Body of pancreas (tissue), 4 donors: Measurements from ENCODE around the gene GRID1. TPM values are rescaled to one million over a fixed set of nuclear protein-coding genes. Genes with fewer than 3 reads are reported as not detected.

Experiments
- ATAC-seq: fragments of 150-250 bp; one replicate; pipeline ENCODE4 v1.9.1; 2016
- DNase-seq, 4 donors: peaks; one replicate each; pipeline ENCODE4 v3.0.0-alpha.2; 2019
- H3K27ac ChIP-seq, 4 donors: fragments of 200-600 bp; sonication (generic); 1 replicate in 3 of 4; 2 replicates in 1 of 4; pipeline versions ENCODE4 v1.5.1 to v1.6.1; 2016 to 2019; ENCODE audit warnings: mild to moderate bottlenecking in 1 of 4, mixed read lengths in 1 of 4, moderate library complexity in 1 of 4
- H3K27me3 ChIP-seq, 2 donors: fragments of 200-600 bp; sonication (generic); one replicate each; pipeline ENCODE4 v1.6.0; 2016; ENCODE audit warnings: mild to moderate bottlenecking in 1 of 2
- H3K36me3 ChIP-seq, 2 donors: fragments of 200-600 bp; sonication (generic); replicated peaks in 1 of 2; 2 replicates each; pipeline ENCODE4 v1.5.1; 2016; ENCODE audit warnings: low read depth in 2 of 2; ENCODE audit not compliant: insufficient read depth in 1 of 2
- H3K4me1 ChIP-seq: fragments of 200-600 bp; sonication (generic); one replicate; pipeline ENCODE4 v1.6.0; 2016
- H3K4me3 ChIP-seq, 2 donors: fragments of 200-600 bp; sonication (generic); 1 replicate in 1 of 2; 2 replicates in 1 of 2; pipeline ENCODE4 v1.5.1; 2016 to 2019
- H3K9me3 ChIP-seq, 3 donors: fragments of 200-600 bp; sonication (generic); 1 replicate in 2 of 3; 2 replicates in 1 of 3; pipeline ENCODE4 v1.5.1; 2016
- POLR2A ChIP-seq, 3 donors: fragments of 450-650 bp; IDR thresholded peaks; one replicate each; pipeline ENCODE4 v1.6.1; 2016; ENCODE audit warnings: antibody characterized with exemption in 3 of 3, mild to moderate bottlenecking in 2 of 3
- WGBS, 2 donors: methylation state at CpG; one replicate each; pipeline ENCODE4 v1.1.5; 2017; 5-methylcytosine and 5-hydroxymethylcytosine counted together
- intact Hi-C: fragments of 100-400 bp; cut with DNase I; formaldehyde crosslinking; loops from one replicate; pipeline ENCODE4 v1.15.1; 2023
- total RNA-seq, 2 donors: library from RNA; depleted of rRNA; stranded (reverse); fragments of >200 nt; gene quantifications; one replicate each; pipeline ENCODE4 v1.1.0, GENCODE V29; 2016
- TF ChIP-seq, protein P1 (sequence below), 7 experiments: fragments of 450-650 bp in 4 of 7; fragments of 200-600 bp in 3 of 7; sonication (generic) in 3 of 7; IDR thresholded peaks; one replicate each; pipeline ENCODE4 v1.5.1; 2016 to 2019; ENCODE audit warnings: antibody characterized with exemption in 7 of 7

Gene GRID1
- total RNA-seq, 2 donors from 2014 or later = 1.0 to 1.6 TPM

DNA sequence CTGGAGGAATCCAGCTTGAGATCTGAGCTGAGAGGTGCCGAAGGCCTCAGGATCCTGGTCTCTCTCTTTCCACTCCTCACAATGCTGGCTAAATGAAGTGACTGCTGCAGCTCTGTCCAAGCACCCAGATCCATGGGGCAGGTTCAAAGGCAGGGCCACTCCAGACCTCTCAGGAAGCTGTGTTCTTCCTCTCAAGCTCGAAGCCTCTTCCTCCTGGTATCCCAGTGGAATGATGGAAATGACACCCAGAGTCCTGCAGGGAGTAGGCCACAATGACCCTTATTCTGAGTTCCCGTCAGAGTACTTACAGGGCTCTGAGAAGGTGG is 574.1 kb downstream of the GRID1 start:
- intact Hi-C loops = no loop called here
- no peak overlapping the region for H3K27ac ChIP-seq
- no peaks in the 10 kb centered on the region for H3K9me3 ChIP-seq
- H3K27me3 ChIP-seq = no peaks in the 10 kb centered on the region
- 72 to 84% methylated on average over 2 to 3 of the region's 3 CpGs for WGBS, 2 donors
- TF ChIP-seq, protein P1, sequence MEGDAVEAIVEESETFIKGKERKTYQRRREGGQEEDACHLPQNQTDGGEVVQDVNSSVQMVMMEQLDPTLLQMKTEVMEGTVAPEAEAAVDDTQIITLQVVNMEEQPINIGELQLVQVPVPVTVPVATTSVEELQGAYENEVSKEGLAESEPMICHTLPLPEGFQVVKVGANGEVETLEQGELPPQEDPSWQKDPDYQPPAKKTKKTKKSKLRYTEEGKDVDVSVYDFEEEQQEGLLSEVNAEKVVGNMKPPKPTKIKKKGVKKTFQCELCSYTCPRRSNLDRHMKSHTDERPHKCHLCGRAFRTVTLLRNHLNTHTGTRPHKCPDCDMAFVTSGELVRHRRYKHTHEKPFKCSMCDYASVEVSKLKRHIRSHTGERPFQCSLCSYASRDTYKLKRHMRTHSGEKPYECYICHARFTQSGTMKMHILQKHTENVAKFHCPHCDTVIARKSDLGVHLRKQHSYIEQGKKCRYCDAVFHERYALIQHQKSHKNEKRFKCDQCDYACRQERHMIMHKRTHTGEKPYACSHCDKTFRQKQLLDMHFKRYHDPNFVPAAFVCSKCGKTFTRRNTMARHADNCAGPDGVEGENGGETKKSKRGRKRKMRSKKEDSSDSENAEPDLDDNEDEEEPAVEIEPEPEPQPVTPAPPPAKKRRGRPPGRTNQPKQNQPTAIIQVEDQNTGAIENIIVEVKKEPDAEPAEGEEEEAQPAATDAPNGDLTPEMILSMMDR (IDR thresholded peaks at IDR 0.05) = no peak
- TF ChIP-seq POLR2A (IDR thresholded peaks at IDR 0.05) = no peak
- no peaks in the 10 kb centered on the region for H3K36me3 ChIP-seq
- ATAC-seq (no peak), DNase-seq (no peak)
- no peaks in the 10 kb centered on the region for H3K4me1 ChIP-seq
- H3K4me3 ChIP-seq = no peak overlapping the region

DNA sequence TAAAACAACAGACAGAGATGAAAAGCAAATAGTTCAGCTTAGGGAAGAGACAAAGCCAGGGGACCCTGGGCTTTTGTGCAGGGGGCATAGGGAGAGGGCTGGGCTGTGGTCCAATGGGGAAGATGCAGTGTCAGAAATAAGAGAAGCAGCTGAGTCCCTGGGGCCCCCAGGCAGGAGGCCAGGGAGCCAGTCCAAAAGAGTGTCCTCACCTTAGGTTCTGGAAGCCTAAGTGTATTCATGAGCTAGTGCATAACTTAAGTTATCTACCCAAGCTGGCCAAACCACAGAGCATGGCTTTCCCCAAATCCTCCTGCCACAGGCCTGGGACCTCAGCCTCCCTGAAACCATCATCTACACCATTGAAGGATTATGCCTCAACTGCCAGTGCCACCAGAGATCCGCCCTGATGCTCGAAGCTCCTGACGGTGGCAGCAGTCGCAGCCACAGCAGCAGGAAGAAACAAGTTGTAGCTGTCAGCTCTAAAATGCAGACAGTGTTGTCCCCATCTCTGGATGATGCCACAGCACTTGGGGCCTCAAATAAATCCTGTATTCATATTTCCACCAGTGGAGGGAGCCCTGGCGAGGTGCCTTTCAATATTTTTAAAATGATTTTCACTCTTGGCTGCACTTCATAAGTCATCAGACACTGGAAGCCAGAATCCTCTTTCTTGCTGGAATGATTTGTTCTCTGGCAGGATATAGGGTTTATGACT is 574.6 kb downstream of the GRID1 start:
- no peak for ATAC-seq
- no peak for DNase-seq
- H3K4me1 ChIP-seq = no peaks in the 10 kb centered on the region
- intact Hi-C loops = no loop called here
- H3K27me3 ChIP-seq = no peaks in the 10 kb centered on the region
- H3K9me3 ChIP-seq = no peaks in the 10 kb centered on the region
- H3K36me3 ChIP-seq = no peaks in the 10 kb centered on the region
- no peak for TF ChIP-seq POLR2A (IDR thresholded peaks at IDR 0.05)
- TF ChIP-seq, protein P1 (IDR thresholded peaks at IDR 0.05) = no peak
- H3K27ac ChIP-seq = no peak overlapping the region
- no peak overlapping the region for H3K4me3 ChIP-seq
- 64 to 78% methylated on average over 5 of the region's 5 CpGs for WGBS, 2 donors

GRCh38 chr10:85789982-85790789 is 576.4 kb downstream of the GRID1 start:
- H3K27me3 ChIP-seq = no peaks in the 10 kb centered on the region
- no peaks in the 10 kb centered on the region for H3K9me3 ChIP-seq
- 68 to 69% methylated on average over 6 to 7 of the region's 7 CpGs for WGBS, 2 donors
- no peaks in the 10 kb centered on the region for H3K4me1 ChIP-seq
- no peak for TF ChIP-seq POLR2A (IDR thresholded peaks at IDR 0.05)
- TF ChIP-seq, protein P1 (IDR thresholded peaks at IDR 0.05) = no peak
- ATAC-seq (no peak), DNase-seq (no peak)
- intact Hi-C loops = no loop called here
- no peak overlapping the region for H3K27ac ChIP-seq
- no peak overlapping the region for H3K4me3 ChIP-seq
- no peaks in the 10 kb centered on the region for H3K36me3 ChIP-seq

GRCh38 chr10:85789125-85789524 is 577.5 kb downstream of the GRID1 start:
- no peak overlapping the region for H3K27ac ChIP-seq
- no peaks in the 10 kb centered on the region for H3K36me3 ChIP-seq
- H3K4me1 ChIP-seq = no peaks in the 10 kb centered on the region
- intact Hi-C loops = no loop called here
- no peaks in the 10 kb centered on the region for H3K27me3 ChIP-seq
- 68 to 74% methylated on average over 3 of the region's 3 CpGs for WGBS, 2 donors
- no peak for DNase-seq
- TF ChIP-seq, protein P1 (IDR thresholded peaks at IDR 0.05) = no peak
- no peak for TF ChIP-seq POLR2A (IDR thresholded peaks at IDR 0.05)
- no peak for ATAC-seq
- H3K9me3 ChIP-seq = no peaks in the 10 kb centered on the region
- H3K4me3 ChIP-seq = no peak overlapping the region
